HepG2 (cell line): ENCODE results near the gene NEURL3. TPM values are rescaled to one million over a fixed set of nuclear protein-coding genes. Genes with fewer than 3 reads are reported as not detected.

Source experiments
- CCAR2 ChIP-seq: fragments of 200-400 bp; formaldehyde crosslinking; optimal IDR thresholded peaks from 2 replicates; pipeline ENCODE3; 2018; ENCODE audit warnings: low read depth, mild to moderate bottlenecking, low read length, moderate library complexity
- CENPX ChIP-seq: sonication (generic); formaldehyde crosslinking; IDR thresholded peaks from 2 replicates; pipeline ENCODE4 v1.9.0; 2021; ENCODE audit warnings: mild to moderate bottlenecking, missing genetic modification reagents, moderate library complexity
- HOXA9 ChIP-seq: sonication (generic); formaldehyde crosslinking; IDR thresholded peaks from 2 replicates; pipeline ENCODE4 v1.8.1; 2022; ENCODE audit warnings: missing genetic modification reagents, mild to moderate bottlenecking, moderate library complexity, borderline replicate concordance
- LCORL ChIP-seq, 2 experiments: fragments of 450-650 bp in 1 of 2; sonication (generic) in 1 of 2; formaldehyde crosslinking in 1 of 2; IDR thresholded peaks; 2 replicates each; pipeline versions ENCODE4 v1.5.0 to v1.6.1; 2017 to 2020; ENCODE audit warnings: antibody characterized with exemption in 1 of 2, missing genetic modification reagents in 1 of 2
- MATR3 ChIP-seq: sonication (generic); formaldehyde crosslinking; IDR thresholded peaks from 2 replicates; pipeline ENCODE4 v1.4.0; 2020; ENCODE audit warnings: missing genetic modification reagents
- SALL2 ChIP-seq: sonication (generic); formaldehyde crosslinking; IDR thresholded peaks from 2 replicates; pipeline ENCODE4 v1.8.1; 2023; ENCODE audit warnings: mild to moderate bottlenecking, missing genetic modification reagents, inconsistent platforms
- SATB2 ChIP-seq: sonication (generic); formaldehyde crosslinking; IDR thresholded peaks from 2 replicates; pipeline ENCODE4 v1.5.0; 2020; ENCODE audit warnings: missing genetic modification reagents
- SNAPC4 ChIP-seq: sonication (generic); formaldehyde crosslinking; IDR thresholded peaks from 2 replicates; pipeline ENCODE4 v1.4.0; 2020; ENCODE audit warnings: mild to moderate bottlenecking, missing genetic modification reagents
- SP1 ChIP-seq, 2 experiments: fragments of 450-650 bp in 1 of 2; sonication (generic) in 1 of 2; formaldehyde crosslinking in 1 of 2; IDR thresholded peaks; 2 replicates each; pipeline versions ENCODE4 v1.4.0 to v1.6.1; 2016 to 2020; ENCODE audit warnings: missing genetic modification reagents in 1 of 2
- ZFY ChIP-seq: sonication (generic); formaldehyde crosslinking; IDR thresholded peaks from 2 replicates; pipeline ENCODE4 v1.4.0; 2020; ENCODE audit warnings: missing genetic modification reagents
- ZNF234 ChIP-seq: sonication (generic); formaldehyde crosslinking; conservative IDR thresholded peaks from 2 replicates; pipeline ENCODE4 v1.5.1; 2020; ENCODE audit warnings: mild to moderate bottlenecking, missing genetic modification reagents
- ZNF598 ChIP-seq: sonication (generic); formaldehyde crosslinking; IDR thresholded peaks from 2 replicates; pipeline ENCODE4 v1.5.1; 2020; ENCODE audit warnings: mild to moderate bottlenecking, missing genetic modification reagents, borderline replicate concordance
- polyA plus RNA-seq, 8 experiments: library from polyadenylated mRNA; depleted of rRNA in 3 of 8; stranded (reverse) in 7 of 8; unstranded in 1 of 8; fragments of >200 nt; fragmentation: Illumina TruSeq in 4 of 8; extraction: Trizol in 4 of 8; gene quantifications; 2 replicates each; pipeline versions ENCODE4 v1.2.1 to v1.2.3, GENCODE V29; 2011 to 2016; ENCODE audit warnings: low read depth in 4 of 8, missing spikeins in 1 of 8, mixed read lengths in 1 of 8; ENCODE audit not compliant: insufficient read depth in 1 of 8
- total RNA-seq, 5 experiments: library from RNA; depleted of rRNA; stranded (reverse); fragments of >200 nt; fragmentation: Illumina TruSeq; extraction: Trizol; gene quantifications; 2 replicates each; pipeline ENCODE4 v1.2.3, GENCODE V29; 2016; ENCODE audit warnings: low read depth in 1 of 5
- TF ChIP-seq, protein P1 (sequence below): sonication (generic); formaldehyde crosslinking; IDR thresholded peaks from 2 replicates; pipeline ENCODE4 v1.4.0; 2020; ENCODE audit warnings: missing genetic modification reagents
- TF ChIP-seq, protein P2 (sequence below): sonication (generic); formaldehyde crosslinking; IDR thresholded peaks from 2 replicates; pipeline ENCODE4 v1.4.0; 2020; ENCODE audit warnings: missing genetic modification reagents, borderline replicate concordance
- TF ChIP-seq, protein P3 (sequence below): sonication (generic); formaldehyde crosslinking; IDR thresholded peaks from 2 replicates; pipeline ENCODE4 v1.8.0; 2022; ENCODE audit warnings: mild to moderate bottlenecking, missing genetic modification reagents, moderate library complexity
- TF ChIP-seq, protein P4 (sequence below): sonication (generic); formaldehyde crosslinking; IDR thresholded peaks from 2 replicates; pipeline ENCODE4 v1.4.0; 2020; ENCODE audit warnings: missing genetic modification reagents

The NEURL3 gene
- total and polyA plus RNA-seq, 2 of the 13 experiments (the other 11 are each of a cell fraction or from before 2014, with no cell fraction given): 0.16 to 1.2 TPM

DNA sequence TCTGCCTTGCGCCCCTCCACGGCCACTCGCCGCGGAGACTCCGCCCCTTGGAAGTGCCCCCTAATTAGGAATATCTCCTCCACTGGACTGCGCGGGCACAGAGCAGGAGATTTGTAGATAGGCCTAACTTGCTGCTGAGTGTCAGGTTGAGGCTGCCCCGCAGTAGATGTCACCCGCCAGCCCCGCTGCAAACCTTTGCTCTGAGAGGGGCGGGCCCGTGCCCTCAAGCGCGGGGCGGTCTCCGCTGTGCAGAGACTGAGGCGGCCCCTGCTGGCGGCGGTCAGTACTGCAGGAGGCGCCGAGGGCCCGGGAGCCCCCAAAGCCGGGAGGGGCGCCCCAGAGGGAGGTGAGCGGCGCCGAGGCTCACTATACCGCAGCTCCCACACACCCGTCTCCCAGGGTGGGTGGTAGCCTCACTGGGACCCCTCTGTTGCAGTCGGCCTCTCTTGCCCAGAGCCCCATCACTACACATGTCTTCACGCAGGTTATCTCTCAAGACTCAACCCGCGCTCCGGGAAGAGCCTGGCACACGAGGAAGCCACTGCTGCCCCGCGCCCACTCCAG, 2.9 kb upstream of the NEURL3 start (continued):
- TF ChIP-seq, protein P1, sequence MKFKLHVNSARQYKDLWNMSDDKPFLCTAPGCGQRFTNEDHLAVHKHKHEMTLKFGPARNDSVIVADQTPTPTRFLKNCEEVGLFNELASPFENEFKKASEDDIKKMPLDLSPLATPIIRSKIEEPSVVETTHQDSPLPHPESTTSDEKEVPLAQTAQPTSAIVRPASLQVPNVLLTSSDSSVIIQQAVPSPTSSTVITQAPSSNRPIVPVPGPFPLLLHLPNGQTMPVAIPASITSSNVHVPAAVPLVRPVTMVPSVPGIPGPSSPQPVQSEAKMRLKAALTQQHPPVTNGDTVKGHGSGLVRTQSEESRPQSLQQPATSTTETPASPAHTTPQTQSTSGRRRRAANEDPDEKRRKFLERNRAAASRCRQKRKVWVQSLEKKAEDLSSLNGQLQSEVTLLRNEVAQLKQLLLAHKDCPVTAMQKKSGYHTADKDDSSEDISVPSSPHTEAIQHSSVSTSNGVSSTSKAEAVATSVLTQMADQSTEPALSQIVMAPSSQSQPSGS (CRISPR knock-in tag): no peak
- TF ChIP-seq ZFY: peak; percentile 26; the same call in 1 of the 2 replicates
- TF ChIP-seq, protein P2, sequence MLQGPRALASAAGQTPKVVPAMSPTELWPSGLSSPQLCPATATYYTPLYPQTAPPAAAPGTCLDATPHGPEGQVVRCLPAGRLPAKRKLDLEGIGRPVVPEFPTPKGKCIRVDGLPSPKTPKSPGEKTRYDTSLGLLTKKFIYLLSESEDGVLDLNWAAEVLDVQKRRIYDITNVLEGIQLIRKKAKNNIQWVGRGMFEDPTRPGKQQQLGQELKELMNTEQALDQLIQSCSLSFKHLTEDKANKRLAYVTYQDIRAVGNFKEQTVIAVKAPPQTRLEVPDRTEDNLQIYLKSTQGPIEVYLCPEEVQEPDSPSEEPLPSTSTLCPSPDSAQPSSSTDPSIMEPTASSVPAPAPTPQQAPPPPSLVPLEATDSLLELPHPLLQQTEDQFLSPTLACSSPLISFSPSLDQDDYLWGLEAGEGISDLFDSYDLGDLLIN (CRISPR knock-in tag): no peak
- no peak for TF ChIP-seq ZNF234 (CRISPR knock-in tag)
- TF ChIP-seq SALL2 (CRISPR knock-in tag): 0 out of 2 replicates have a peak, but pooled peaks have one; percentile 25
- no peak for TF ChIP-seq LCORL (IDR thresholded peaks at IDR 0.05)
- peak; percentile 82; the same call in 1 of the 2 replicates for TF ChIP-seq LCORL (CRISPR knock-in tag; IDR thresholded peaks at IDR 0.05)
- peak; percentile 20; the same call in 1 of the 2 replicates for TF ChIP-seq ZNF598 (CRISPR knock-in tag)
- TF ChIP-seq, protein P3, sequence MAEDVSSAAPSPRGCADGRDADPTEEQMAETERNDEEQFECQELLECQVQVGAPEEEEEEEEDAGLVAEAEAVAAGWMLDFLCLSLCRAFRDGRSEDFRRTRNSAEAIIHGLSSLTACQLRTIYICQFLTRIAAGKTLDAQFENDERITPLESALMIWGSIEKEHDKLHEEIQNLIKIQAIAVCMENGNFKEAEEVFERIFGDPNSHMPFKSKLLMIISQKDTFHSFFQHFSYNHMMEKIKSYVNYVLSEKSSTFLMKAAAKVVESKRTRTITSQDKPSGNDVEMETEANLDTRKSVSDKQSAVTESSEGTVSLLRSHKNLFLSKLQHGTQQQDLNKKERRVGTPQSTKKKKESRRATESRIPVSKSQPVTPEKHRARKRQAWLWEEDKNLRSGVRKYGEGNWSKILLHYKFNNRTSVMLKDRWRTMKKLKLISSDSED (CRISPR knock-in tag): no peak
- no peak for TF ChIP-seq SATB2 (CRISPR knock-in tag)
- TF ChIP-seq CCAR2: no peak
- TF ChIP-seq MATR3 (CRISPR knock-in tag): no peak
- no peak for TF ChIP-seq CENPX (CRISPR knock-in tag)
- no peak for TF ChIP-seq SNAPC4 (CRISPR knock-in tag)
- TF ChIP-seq HOXA9 (CRISPR knock-in tag): no peak
- no peak for TF ChIP-seq SP1 (IDR thresholded peaks at IDR 0.05)
- peak; percentile 57; the same call in 1 of the 2 replicates for TF ChIP-seq SP1 (CRISPR knock-in tag; IDR thresholded peaks at IDR 0.05)
- TF ChIP-seq, protein P4, sequence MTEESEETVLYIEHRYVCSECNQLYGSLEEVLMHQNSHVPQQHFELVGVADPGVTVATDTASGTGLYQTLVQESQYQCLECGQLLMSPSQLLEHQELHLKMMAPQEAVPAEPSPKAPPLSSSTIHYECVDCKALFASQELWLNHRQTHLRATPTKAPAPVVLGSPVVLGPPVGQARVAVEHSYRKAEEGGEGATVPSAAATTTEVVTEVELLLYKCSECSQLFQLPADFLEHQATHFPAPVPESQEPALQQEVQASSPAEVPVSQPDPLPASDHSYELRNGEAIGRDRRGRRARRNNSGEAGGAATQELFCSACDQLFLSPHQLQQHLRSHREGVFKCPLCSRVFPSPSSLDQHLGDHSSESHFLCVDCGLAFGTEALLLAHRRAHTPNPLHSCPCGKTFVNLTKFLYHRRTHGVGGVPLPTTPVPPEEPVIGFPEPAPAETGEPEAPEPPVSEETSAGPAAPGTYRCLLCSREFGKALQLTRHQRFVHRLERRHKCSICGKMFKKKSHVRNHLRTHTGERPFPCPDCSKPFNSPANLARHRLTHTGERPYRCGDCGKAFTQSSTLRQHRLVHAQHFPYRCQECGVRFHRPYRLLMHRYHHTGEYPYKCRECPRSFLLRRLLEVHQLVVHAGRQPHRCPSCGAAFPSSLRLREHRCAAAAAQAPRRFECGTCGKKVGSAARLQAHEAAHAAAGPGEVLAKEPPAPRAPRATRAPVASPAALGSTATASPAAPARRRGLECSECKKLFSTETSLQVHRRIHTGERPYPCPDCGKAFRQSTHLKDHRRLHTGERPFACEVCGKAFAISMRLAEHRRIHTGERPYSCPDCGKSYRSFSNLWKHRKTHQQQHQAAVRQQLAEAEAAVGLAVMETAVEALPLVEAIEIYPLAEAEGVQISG (CRISPR knock-in tag): 0 out of 2 replicates have a peak, but pooled peaks have one; percentile 19
